ENCODE measurements around the gene MARCHF10. TPM values are rescaled to one million over a fixed set of nuclear protein-coding genes. Genes with fewer than 3 reads are reported as not detected.

Gene MARCHF10
- total and polyA plus RNA-seq, 2 experiments from 2014 or later, result not detected

DNA sequence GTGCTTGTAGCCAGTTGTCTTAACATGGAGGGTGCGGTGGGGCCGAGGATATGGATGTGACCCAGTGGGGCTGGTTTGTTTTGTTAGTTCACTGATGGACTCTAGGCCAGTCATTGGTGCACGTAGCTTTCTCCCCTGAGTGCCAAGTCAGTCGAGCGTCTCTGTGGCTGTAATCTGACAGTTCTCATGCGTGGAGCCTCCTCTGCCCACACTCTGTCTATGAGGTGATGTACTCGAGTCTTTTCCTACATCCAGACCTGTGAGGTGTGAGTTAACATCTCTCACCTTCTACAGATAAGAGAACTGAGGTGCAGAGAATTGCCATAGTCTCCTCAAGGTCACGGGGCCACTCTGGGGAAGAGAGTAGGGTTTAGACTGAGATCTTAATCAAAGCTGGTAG is 90.2 kb downstream of the MARCHF10 start:
- Histone ChIP-seq H3K4me1 (ENCODE audit: insufficient read depth) (no peaks in the 10 kb centered on the region), H3K27ac (no peak overlapping the region), H3K9me2 (replicated peaks; ENCODE audit: insufficient read depth) (no peaks in the 10 kb centered on the region), H3K4me2 (no peak overlapping the region), H2AFZ (no peak overlapping the region), H3K9me3 (ENCODE audit: low read depth) (no peaks in the 10 kb centered on the region), H4K20me1 (ENCODE audit: insufficient read depth, poor library complexity, severe bottlenecking) (no peaks in the 10 kb centered on the region), H3K4me3 (no peak overlapping the region), H3K79me2 (no peaks in the 10 kb centered on the region), H3K27me3 (no peaks in the 10 kb centered on the region), H3K36me3 (replicated peaks; ENCODE audit: insufficient read depth, low read depth) (no peaks in the 10 kb centered on the region)
- no peak for TF ChIP-seq EZH2phosphoT487 (IDR thresholded peaks at IDR 0.05; ENCODE audit: low read depth, severe bottlenecking, unreplicated experiment)
- TF ChIP-seq, protein P1, sequence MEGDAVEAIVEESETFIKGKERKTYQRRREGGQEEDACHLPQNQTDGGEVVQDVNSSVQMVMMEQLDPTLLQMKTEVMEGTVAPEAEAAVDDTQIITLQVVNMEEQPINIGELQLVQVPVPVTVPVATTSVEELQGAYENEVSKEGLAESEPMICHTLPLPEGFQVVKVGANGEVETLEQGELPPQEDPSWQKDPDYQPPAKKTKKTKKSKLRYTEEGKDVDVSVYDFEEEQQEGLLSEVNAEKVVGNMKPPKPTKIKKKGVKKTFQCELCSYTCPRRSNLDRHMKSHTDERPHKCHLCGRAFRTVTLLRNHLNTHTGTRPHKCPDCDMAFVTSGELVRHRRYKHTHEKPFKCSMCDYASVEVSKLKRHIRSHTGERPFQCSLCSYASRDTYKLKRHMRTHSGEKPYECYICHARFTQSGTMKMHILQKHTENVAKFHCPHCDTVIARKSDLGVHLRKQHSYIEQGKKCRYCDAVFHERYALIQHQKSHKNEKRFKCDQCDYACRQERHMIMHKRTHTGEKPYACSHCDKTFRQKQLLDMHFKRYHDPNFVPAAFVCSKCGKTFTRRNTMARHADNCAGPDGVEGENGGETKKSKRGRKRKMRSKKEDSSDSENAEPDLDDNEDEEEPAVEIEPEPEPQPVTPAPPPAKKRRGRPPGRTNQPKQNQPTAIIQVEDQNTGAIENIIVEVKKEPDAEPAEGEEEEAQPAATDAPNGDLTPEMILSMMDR (IDR thresholded peaks at IDR 0.05; ENCODE audit: poor library complexity), result no peak
- TF ChIP-seq EZH2 (IDR thresholded peaks at IDR 0.05; ENCODE audit: borderline replicate concordance), result no peak
- DNase-seq (ENCODE audit: low spot score), result no peak
- 84% methylated on average over 8 of the region's 8 CpGs for WGBS (ENCODE audit: low lambda C conversion rate, missing lambda C conversion rate)

DNA sequence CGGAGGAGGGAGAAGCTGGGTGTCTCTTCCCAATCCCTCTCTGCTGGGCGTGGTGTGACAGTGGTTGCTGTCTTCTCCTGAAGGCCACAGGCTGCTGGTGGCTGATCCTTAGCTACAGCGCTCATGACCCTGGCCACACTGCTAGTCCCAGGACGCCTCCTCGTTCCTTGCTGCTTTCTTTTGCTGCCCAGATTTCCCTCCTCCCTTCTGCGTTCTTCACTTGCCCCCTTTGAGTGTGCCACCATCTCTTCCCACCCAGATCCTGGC is 90.6 kb downstream of the MARCHF10 start:
- Histone ChIP-seq H3K36me3 (replicated peaks; ENCODE audit: insufficient read depth, low read depth) (no peaks in the 10 kb centered on the region), H2AFZ (no peak overlapping the region), H3K4me3 (no peak overlapping the region), H3K4me1 (ENCODE audit: insufficient read depth) (no peaks in the 10 kb centered on the region), H3K4me2 (no peak overlapping the region), H3K27me3 (no peaks in the 10 kb centered on the region), H3K9me2 (replicated peaks; ENCODE audit: insufficient read depth) (no peaks in the 10 kb centered on the region), H3K79me2 (no peaks in the 10 kb centered on the region), H3K9me3 (ENCODE audit: low read depth) (no peaks in the 10 kb centered on the region), H3K27ac (no peak overlapping the region), H4K20me1 (ENCODE audit: insufficient read depth, poor library complexity, severe bottlenecking) (no peaks in the 10 kb centered on the region)
- DNase-seq (ENCODE audit: low spot score), result no peak
- 97% methylated on average over 6 of the region's 6 CpGs for WGBS (ENCODE audit: low lambda C conversion rate, missing lambda C conversion rate)
- no peak for TF ChIP-seq EZH2phosphoT487 (IDR thresholded peaks at IDR 0.05; ENCODE audit: low read depth, severe bottlenecking, unreplicated experiment)
- no peak for TF ChIP-seq EZH2 (IDR thresholded peaks at IDR 0.05; ENCODE audit: borderline replicate concordance)
- TF ChIP-seq, protein P1 (IDR thresholded peaks at IDR 0.05; ENCODE audit: poor library complexity), result no peak

DNA sequence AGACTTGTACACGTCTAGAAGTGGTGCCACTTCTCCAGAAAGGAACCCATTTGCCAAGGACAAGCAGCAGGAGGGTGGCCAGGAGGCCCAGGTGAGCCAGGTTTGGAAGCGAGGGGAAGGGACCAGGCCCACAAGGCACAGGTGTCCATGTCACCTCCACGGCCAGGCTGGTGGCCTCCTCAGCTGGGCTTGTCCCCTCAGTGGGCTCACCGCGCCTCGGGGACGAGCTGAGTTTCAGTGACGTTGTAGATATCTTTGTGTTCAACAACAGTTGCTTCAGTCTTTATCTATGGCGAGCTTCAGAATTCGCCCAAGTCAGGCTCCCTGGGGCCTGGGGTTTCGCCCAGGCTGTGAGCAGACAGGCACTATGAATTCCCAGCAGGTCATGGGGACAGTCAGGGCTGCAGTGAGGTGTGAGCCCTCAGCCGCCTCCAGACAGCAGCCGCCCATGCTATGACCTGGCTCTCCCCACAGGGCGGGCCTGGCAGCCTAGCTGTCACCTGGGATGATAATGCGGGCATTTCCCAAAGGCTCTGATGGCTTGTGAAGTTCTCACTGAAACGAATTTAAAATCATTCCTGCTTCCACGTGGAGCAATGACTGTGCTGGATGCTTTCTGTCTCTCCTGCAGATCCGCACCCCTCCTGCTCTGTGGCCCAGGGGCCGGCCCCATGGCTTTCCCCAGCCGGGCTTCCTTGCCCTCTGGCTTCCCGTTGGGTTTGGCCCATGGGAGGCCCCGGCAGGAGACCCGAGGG is 91.1 kb downstream of the MARCHF10 start:
- Histone ChIP-seq H3K9me3 (ENCODE audit: low read depth) (no peaks in the 10 kb centered on the region), H3K36me3 (replicated peaks; ENCODE audit: insufficient read depth, low read depth) (no peaks in the 10 kb centered on the region), H3K4me3 (no peak overlapping the region), H3K9me2 (replicated peaks; ENCODE audit: insufficient read depth) (no peaks in the 10 kb centered on the region), H3K4me1 (ENCODE audit: insufficient read depth) (no peaks in the 10 kb centered on the region), H3K4me2 (no peak overlapping the region), H3K27me3 (no peaks in the 10 kb centered on the region), H3K79me2 (no peaks in the 10 kb centered on the region), H4K20me1 (ENCODE audit: insufficient read depth, poor library complexity, severe bottlenecking) (no peaks in the 10 kb centered on the region), H2AFZ (no peak overlapping the region), H3K27ac (no peak overlapping the region)
- WGBS (ENCODE audit: low lambda C conversion rate, missing lambda C conversion rate), result 89% methylated on average over 23 of the region's 23 CpGs
- TF ChIP-seq EZH2 (IDR thresholded peaks at IDR 0.05; ENCODE audit: borderline replicate concordance), result no peak
- no peak for TF ChIP-seq EZH2phosphoT487 (IDR thresholded peaks at IDR 0.05; ENCODE audit: low read depth, severe bottlenecking, unreplicated experiment)
- TF ChIP-seq, protein P1 (IDR thresholded peaks at IDR 0.05; ENCODE audit: poor library complexity), result no peak
- DNase-seq (ENCODE audit: low spot score), result no peak

All from hepatocyte (in vitro differentiated cells).